ENCODE results near the gene GFRAL.
A peak's percentile ranks its signal among the peaks of the same experiment; 100 is the strongest.

GFRAL gene

GRCh38 chr6:55433446-55434130, 106.3 kb downstream of the GFRAL start:
- DNase-seq, result no peak

GRCh38 chr6:55437141-55437540, 109.9 kb downstream of the GFRAL start:
- no peak for DNase-seq

GRCh38 chr6:55438203-55438602, 110.9 kb downstream of the GFRAL start:
- DNase-seq, result no peak

- DNase-seq, result no peak
Observed at GRCh38 chr6:55443238-55444134, 116.2 kb downstream of the GFRAL start.

- DNase-seq, result peak; percentile 11
Observed at GRCh38 chr6:55445648-55446204, 118.5 kb downstream of the GFRAL start.

- DNase-seq, result no peak
Observed at GRCh38 chr6:55447891-55448290, 120.6 kb downstream of the GFRAL start.

- DNase-seq, result no peak
Observed at GRCh38 chr6:55448451-55448850, 121.2 kb downstream of the GFRAL start.

- no peak for DNase-seq
Observed at GRCh38 chr6:55449225-55449624, 122.0 kb downstream of the GFRAL start.

- no peak for DNase-seq
Observed at GRCh38 chr6:55450005-55450404, 122.7 kb downstream of the GFRAL start.
